ENCODE measurements around the gene CRYBG3.
"Not testable (repeated sequence)": the region's sequence is repeated elsewhere in the genome, so short reads cannot be mapped to it uniquely, and the experiment has no call there.

Gene CRYBG3

GRCh38 chr3:97901313-97902248, 79.8 kb downstream of the CRYBG3 start:
- H3K4me2 ChIP-seq (ENCODE audit: insufficient read depth, low read length): no peak overlapping the region
- ATAC-seq (ENCODE audit: insufficient read depth, low read depth): no peak

GRCh38 chr3:97909830-97910229, 88.0 kb downstream of the CRYBG3 start:
- Histone ChIP-seq H3K4me1 (ENCODE audit: insufficient read depth, low read length) (peaks cover 26% of the 10 kb centered on the region), H3K36me3 (ENCODE audit: insufficient read depth, low read length) (peaks cover 14% of the 10 kb centered on the region; the same call in 1 of the 2 replicates), H3K4me2 (ENCODE audit: insufficient read depth, low read length) (peak overlapping the region; percentile 31; the same call in 1 of the 2 replicates)
- H3K79me2 ChIP-seq (ENCODE audit: insufficient read depth, low read length); H4K20me1 ChIP-seq (ENCODE audit: insufficient read depth, low read length); ATAC-seq (ENCODE audit: insufficient read depth, low read depth); H3K9me3 ChIP-seq (ENCODE audit: insufficient read depth, low read length, severe bottlenecking); H3K27ac ChIP-seq (ENCODE audit: low read length); H3K9ac ChIP-seq (ENCODE audit: low read depth, low read length); H3K4me3 ChIP-seq (ENCODE audit: low read depth in 1 of 2, low read length in 2 of 2); H2AFZ ChIP-seq (ENCODE audit: low read depth, low read length); H3K27me3 ChIP-seq (ENCODE audit: insufficient read depth, low read length, poor library complexity): not testable (repeated sequence)
- DNase-seq: peak; percentile 27

More at GRCh38 chr3:97901313-97902248, 79.8 kb downstream of the CRYBG3 start:
- H3K36me3 ChIP-seq (ENCODE audit: insufficient read depth, low read length): no peaks in the 10 kb centered on the region; the same call in 1 of the 2 replicates
- no peak overlapping the region for H3K27ac ChIP-seq (ENCODE audit: low read length)
- H3K9ac ChIP-seq (ENCODE audit: low read depth, low read length): no peak overlapping the region
- no peak overlapping the region for H3K4me3 ChIP-seq (ENCODE audit: low read depth in 1 of 2, low read length in 2 of 2)
- H2AFZ ChIP-seq (ENCODE audit: low read depth, low read length): no peak overlapping the region
- no peaks in the 10 kb centered on the region for H3K9me3 ChIP-seq (ENCODE audit: insufficient read depth, low read length, severe bottlenecking)
- TF ChIP-seq CTCF (IDR thresholded peaks at IDR 0.05; ENCODE audit: borderline replicate concordance, extremely low read depth, low read length, poor library complexity, severe bottlenecking): no peak
- no peak for TF ChIP-seq EZH2 (IDR thresholded peaks at IDR 0.05; ENCODE audit: borderline replicate concordance, low read depth, low read length, severe bottlenecking)
- no peak for DNase-seq
- H3K27me3 ChIP-seq (ENCODE audit: insufficient read depth, low read length, poor library complexity): no peaks in the 10 kb centered on the region
- H3K4me1 ChIP-seq (ENCODE audit: insufficient read depth, low read length): no peaks in the 10 kb centered on the region
- no peaks in the 10 kb centered on the region for H4K20me1 ChIP-seq (ENCODE audit: insufficient read depth, low read length)
- H3K79me2 ChIP-seq (ENCODE audit: insufficient read depth, low read length): no peaks in the 10 kb centered on the region

- H2AFZ ChIP-seq (ENCODE audit: low read depth, low read length): peak overlapping the region; percentile 74
These were observed 88.5 kb downstream of the CRYBG3 start for GRCh38 chr3:97910236-97910831.

GRCh38 chr3:97910931-97911351, 89.1 kb downstream of the CRYBG3 start:
- Histone ChIP-seq H3K9me3 (ENCODE audit: insufficient read depth, low read length, severe bottlenecking) (no peaks in the 10 kb centered on the region), H3K27ac (ENCODE audit: low read length) (peak overlapping the region; percentile 92), H3K4me3 (ENCODE audit: low read depth in 1 of 2, low read length in 2 of 2) (peak overlapping the region; percentile 17 to 64; a peak in 3 of 4 replicates), H3K4me1 (ENCODE audit: insufficient read depth, low read length) (peaks cover 26% of the 10 kb centered on the region), H2AFZ (ENCODE audit: low read depth, low read length) (peak overlapping the region; percentile 74), H3K9ac (ENCODE audit: low read depth, low read length) (peak overlapping the region; percentile 66), H3K27me3 (ENCODE audit: insufficient read depth, low read length, poor library complexity) (no peaks in the 10 kb centered on the region), H3K36me3 (ENCODE audit: insufficient read depth, low read length) (peaks cover 21% of the 10 kb centered on the region), H3K79me2 (ENCODE audit: insufficient read depth, low read length) (no peaks in the 10 kb centered on the region), H4K20me1 (ENCODE audit: insufficient read depth, low read length) (no peaks in the 10 kb centered on the region), H3K4me2 (ENCODE audit: insufficient read depth, low read length) (peak overlapping the region; percentile 59)
- TF ChIP-seq CTCF (IDR thresholded peaks at IDR 0.05; ENCODE audit: borderline replicate concordance, extremely low read depth, low read length, poor library complexity, severe bottlenecking): no peak
- no peak for TF ChIP-seq EZH2 (IDR thresholded peaks at IDR 0.05; ENCODE audit: borderline replicate concordance, low read depth, low read length, severe bottlenecking)
- peak; percentile 93 for ATAC-seq (ENCODE audit: insufficient read depth, low read depth)
- peak; percentile 61 for DNase-seq

More at GRCh38 chr3:97910236-97910831, 88.5 kb downstream of the CRYBG3 start:
- Histone ChIP-seq H3K27ac (ENCODE audit: low read length) (peak overlapping the region; percentile 92), H3K36me3 (ENCODE audit: insufficient read depth, low read length) (peaks cover 18% of the 10 kb centered on the region), H3K4me1 (ENCODE audit: insufficient read depth, low read length) (peaks cover 26% of the 10 kb centered on the region), H3K4me2 (ENCODE audit: insufficient read depth, low read length) (peak overlapping the region; percentile 59), H3K4me3 (ENCODE audit: low read depth in 1 of 2, low read length in 2 of 2) (peak overlapping the region; percentile 17 to 64; a peak in 3 of 4 replicates), H3K9ac (ENCODE audit: low read depth, low read length) (peak overlapping the region; percentile 66)
- ATAC-seq (ENCODE audit: insufficient read depth, low read depth) (peak; percentile 63), DNase-seq (peak; percentile 88)
- H3K9me3 ChIP-seq (ENCODE audit: insufficient read depth, low read length, severe bottlenecking); H4K20me1 ChIP-seq (ENCODE audit: insufficient read depth, low read length); H3K27me3 ChIP-seq (ENCODE audit: insufficient read depth, low read length, poor library complexity); H3K79me2 ChIP-seq (ENCODE audit: insufficient read depth, low read length): not testable (repeated sequence)
